Stomach (tissue), 4 donors: Measurements from ENCODE around the gene RBFOX1.

Experiments
- EP300 ChIP-seq: sonication (generic); formaldehyde crosslinking; IDR thresholded peaks from one replicate; pipeline ENCODE4 v1.6.1; 2017; ENCODE audit warnings: antibody characterized with exemption
- TF ChIP-seq, protein P1 (sequence below), 7 experiments: fragments of 450-650 bp in 4 of 7; fragments of 200-600 bp in 3 of 7; sonication (generic) in 3 of 7; IDR thresholded peaks; one replicate each; pipeline ENCODE4 v1.5.1; 2016 to 2019; ENCODE audit warnings: antibody characterized with exemption in 7 of 7, control low read depth in 2 of 7, mild to moderate bottlenecking in 1 of 7

DNA sequence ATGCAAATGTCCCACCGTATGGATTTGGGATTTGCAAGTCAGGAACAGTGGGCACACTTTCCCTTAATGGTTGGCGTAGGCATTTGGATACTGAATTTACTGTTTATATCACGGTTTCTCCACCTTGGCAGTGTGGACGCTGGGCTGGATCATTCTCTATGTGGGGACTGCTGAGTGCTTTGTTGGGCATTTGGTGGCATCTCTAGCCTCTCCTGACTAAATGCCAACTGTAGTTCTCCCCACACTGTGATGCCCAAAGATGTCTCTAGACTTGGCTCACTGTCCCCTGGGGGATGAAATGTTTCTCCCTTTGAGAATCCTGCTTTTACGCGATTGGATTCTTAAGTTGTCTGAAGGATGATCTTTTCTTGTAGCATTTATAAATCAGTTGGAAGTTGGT lies 49.0 kb downstream of the RBFOX1 start:
- TF ChIP-seq, protein P1, sequence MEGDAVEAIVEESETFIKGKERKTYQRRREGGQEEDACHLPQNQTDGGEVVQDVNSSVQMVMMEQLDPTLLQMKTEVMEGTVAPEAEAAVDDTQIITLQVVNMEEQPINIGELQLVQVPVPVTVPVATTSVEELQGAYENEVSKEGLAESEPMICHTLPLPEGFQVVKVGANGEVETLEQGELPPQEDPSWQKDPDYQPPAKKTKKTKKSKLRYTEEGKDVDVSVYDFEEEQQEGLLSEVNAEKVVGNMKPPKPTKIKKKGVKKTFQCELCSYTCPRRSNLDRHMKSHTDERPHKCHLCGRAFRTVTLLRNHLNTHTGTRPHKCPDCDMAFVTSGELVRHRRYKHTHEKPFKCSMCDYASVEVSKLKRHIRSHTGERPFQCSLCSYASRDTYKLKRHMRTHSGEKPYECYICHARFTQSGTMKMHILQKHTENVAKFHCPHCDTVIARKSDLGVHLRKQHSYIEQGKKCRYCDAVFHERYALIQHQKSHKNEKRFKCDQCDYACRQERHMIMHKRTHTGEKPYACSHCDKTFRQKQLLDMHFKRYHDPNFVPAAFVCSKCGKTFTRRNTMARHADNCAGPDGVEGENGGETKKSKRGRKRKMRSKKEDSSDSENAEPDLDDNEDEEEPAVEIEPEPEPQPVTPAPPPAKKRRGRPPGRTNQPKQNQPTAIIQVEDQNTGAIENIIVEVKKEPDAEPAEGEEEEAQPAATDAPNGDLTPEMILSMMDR (IDR thresholded peaks at IDR 0.05), result no peak
- no peak for TF ChIP-seq EP300
